Dermis blood vessel endothelial cell (primary cell): Measurements from ENCODE around the gene CHRNA4. TPM values are rescaled to one million over a fixed set of nuclear protein-coding genes. Genes with fewer than 3 reads are reported as not detected.

ENCODE experiments used
- DNase-seq: peaks from one replicate; pipeline ENCODE4 v3.0.0; 2010
- total RNA-seq: library from RNA; depleted of rRNA; stranded (reverse); fragments of >200 nt; gene quantifications from 2 replicates; pipeline ENCODE4 v1.2.3, GENCODE V29; 2014

The CHRNA4 gene
- total RNA-seq, 1 donor from 2014 or later = not detected

- DNase-seq = no peak
Measured at GRCh38 chr20:63319164-63320040, 41.7 kb downstream of the CHRNA4 start.

- no peak for DNase-seq
Measured at GRCh38 chr20:63318391-63319163, 42.6 kb downstream of the CHRNA4 start.

DNA sequence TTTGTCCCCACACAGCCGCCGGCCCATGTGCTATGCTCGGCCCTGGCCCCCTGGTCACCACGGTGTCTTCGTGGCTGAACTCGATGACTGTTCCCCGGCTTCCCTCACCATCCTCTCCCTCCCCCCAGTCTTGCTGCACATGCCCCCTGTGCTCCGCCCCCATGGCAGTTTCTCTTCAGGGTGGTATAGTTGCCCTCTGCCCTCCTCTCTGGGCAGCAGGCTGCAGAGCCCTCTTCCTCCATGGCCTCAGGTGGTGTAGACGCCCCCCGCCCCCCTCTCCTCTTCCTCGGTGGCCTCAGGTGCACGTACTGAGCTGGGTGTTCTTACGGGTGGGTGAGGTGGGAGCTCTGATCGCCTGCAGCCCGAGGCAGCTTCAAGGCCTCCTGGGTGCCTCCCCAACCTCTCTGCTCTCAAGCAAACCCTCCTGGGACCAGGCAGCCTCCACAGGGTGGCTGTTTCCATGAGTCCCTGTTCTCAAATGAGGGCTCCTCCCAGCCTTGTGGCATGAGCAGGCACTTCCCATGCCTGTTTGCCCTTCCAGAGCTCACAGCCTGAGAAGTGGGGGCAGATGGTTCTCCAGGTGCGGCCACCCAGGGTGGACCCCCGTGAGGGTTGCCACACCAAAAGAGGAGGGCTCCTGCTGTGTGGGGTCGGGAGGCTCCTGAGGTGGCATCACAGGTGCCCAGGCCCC, 43.4 kb downstream of the CHRNA4 start:
- no peak for DNase-seq

DNA sequence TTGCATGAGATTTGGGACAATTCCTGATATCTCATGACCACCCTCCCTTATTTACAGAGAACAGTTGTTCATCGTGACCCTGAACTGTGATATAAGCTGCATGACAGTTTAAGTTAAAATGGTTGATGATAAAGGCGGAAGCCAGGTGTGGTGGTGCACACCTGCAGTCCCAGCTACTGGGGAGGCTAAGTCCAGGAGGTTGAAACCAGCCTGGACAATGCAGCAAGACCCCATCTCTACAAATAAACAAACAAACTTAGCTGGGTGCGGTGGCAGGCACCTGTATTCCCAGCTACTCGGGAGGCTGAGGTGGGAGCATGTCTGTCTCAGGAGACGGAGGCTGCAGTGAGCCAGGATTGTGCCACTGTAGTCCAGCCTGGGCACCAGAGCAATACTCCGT, 44.1 kb downstream of the CHRNA4 start:
- DNase-seq = no peak

DNA sequence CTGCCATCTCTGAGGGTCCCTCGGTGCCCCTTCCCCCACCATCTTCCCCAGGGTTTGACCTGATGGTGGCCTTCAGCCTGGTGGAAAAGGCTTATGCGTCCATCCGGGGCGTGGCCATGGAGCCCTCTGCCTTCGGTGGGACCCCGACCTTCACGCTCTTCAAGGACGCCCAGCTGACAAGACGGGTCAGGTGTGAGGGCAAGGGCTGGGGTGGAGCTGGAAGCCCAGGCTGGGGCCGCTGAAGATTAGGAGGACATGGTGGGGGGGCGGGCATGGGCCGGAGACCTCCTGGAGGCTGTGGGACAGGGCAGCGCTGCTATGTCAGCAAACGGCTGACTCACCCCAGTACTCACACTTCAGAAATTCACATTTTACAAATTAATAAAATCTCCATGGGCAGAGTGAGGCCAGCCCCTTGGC, 44.6 kb downstream of the CHRNA4 start:
- no peak for DNase-seq

GRCh38 chr20:63315731-63316491, 45.2 kb downstream of the CHRNA4 start:
- DNase-seq = no peak

GRCh38 chr20:63315240-63315689, 45.9 kb downstream of the CHRNA4 start:
- DNase-seq = no peak

DNA sequence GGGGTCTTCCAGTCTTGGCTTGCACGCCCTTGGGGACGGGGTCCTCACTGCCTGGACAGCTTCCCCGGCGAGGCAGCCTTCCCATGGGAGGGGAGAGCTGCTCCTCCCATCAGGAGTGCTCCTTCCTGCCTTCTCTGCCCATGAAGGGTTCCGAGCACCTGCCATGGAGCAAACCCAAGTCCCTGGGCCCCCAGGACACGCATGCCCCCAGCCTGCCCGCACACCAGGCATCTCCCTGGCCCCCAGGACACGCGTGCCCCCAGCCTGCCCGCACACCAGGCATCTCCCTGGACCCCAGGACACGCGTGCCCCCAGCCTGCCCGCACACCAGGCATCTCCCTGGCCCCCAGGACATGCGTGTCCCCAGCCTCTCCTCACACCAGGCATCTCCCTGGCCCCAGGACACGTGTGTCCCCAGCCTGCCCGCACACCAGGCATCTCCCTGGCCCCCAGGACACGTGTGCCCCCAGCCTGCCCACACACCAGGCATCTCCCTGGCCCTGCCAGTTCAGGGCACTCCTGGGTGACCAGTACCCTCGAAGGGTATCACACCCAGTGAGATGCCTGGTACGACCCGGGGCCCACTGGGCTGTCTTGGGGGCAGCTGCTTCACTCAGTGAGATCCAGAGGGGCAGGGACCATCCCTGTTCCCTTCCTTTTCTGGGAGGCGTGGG, 46.4 kb downstream of the CHRNA4 start:
- DNase-seq = no peak

DNA sequence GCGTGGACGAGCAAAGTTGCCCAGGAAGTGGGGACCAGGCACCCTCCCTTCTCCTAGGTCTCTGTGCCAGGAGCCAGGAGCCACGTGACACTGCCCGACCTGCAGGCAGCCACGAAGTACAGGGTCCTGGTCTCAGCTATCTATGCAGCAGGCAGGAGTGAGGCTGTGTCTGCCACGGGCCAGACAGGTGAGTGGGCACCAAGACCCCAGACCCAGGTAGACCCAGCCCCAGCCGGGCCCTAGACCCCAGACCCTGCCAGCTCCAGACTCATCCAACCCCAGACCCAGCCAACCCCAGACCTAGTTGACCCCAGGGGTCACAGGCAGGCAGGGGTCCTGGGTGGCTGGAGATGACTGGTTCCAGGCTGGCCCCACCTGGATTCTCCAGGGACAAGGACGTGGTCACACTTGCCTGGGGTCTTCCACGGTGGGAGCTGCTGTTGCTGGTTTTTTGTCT, 47.1 kb downstream of the CHRNA4 start:
- no peak for DNase-seq

GRCh38 chr20:63313349-63314014, 47.7 kb downstream of the CHRNA4 start:
- DNase-seq = no peak

GRCh38 chr20:63312690-63313348, 48.3 kb downstream of the CHRNA4 start:
- DNase-seq = no peak

- DNase-seq = no peak
Measured at GRCh38 chr20:63312273-63312672, 48.9 kb downstream of the CHRNA4 start.

DNA sequence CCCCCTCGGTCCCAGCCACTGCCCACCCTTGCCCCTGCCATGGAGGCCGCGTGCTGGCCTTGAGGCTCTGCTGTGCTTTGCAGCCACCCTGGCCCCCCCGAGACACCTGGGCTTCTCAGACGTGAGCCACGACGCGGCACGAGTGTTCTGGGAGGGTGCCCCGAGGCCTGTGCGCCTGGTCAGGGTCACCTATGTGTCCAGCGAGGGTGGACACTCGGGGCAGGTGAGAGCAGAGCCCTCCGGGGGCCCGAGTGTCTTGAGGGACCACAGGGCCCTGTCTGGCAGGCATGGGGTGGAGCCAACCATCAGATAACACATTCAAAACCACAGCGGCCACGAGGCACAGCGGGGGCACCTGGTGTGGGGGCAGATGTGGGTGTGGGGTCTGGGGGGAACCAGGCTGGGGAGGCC, 49.3 kb downstream of the CHRNA4 start:
- DNase-seq = no peak

DNA sequence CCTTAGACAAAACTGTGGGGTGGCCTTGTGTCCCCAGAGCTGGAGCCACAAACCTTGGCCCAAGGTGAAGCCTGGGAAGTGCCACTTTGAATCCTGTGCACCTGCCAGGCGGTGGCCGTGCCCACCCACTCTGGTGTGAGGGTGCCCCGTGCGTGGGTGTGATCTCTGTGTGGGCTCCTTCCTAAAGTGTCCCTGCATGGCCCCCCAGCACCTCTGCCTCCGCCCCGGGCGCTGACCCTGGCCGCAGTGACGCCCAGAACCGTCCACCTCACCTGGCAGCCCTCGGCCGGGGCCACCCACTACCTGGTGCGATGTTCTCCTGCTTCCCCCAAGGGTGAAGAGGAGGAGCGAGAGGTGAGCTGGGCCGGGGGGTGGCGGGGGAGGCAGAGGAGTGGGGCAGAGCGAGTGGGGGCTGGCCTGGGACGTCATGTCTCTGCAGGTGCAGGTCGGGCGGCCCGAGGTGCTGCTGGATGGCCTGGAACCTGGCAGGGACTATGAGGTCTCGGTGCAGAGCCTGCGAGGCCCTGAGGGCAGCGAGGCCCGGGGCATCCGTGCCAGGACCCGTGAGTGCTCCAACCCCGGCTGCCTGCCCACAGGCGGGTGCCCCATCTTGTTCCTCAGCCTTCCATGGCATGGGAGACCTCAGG, 49.8 kb downstream of the CHRNA4 start:
- DNase-seq = no peak

GRCh38 chr20:63310265-63310991, 50.7 kb downstream of the CHRNA4 start:
- no peak for DNase-seq

GRCh38 chr20:63309261-63310071, 51.7 kb downstream of the CHRNA4 start:
- peak; percentile 62 for DNase-seq

- no peak for DNase-seq
Measured at GRCh38 chr20:63308218-63308911, 52.8 kb downstream of the CHRNA4 start.
